Coronary artery (tissue), 2 donors: Measurements from ENCODE around the gene SIGLEC15.

Experiments used
- DNase-seq: peaks from one replicate; pipeline ENCODE4 v3.0.0-alpha.2; 2017; ENCODE audit warnings: low spot score
- H3K27ac ChIP-seq, 2 donors: fragments of 200-600 bp; sonication (generic); one replicate each; pipeline ENCODE4 v1.5.1; 2016 to 2019
- H3K4me3 ChIP-seq: fragments of 200-600 bp; sonication (generic); 2 replicates; pipeline ENCODE4 v1.5.1; 2016; ENCODE audit warnings: mild to moderate bottlenecking, moderate library complexity
- CTCF ChIP-seq: fragments of 200-600 bp; sonication (generic); IDR thresholded peaks from one replicate; pipeline ENCODE4 v1.5.1; 2019; ENCODE audit warnings: antibody characterized with exemption

The SIGLEC15 gene

GRCh38 chr18:45864081-45864480 lies 38.6 kb downstream of the SIGLEC15 start:
- Histone ChIP-seq H3K27ac (no peak overlapping the region), H3K4me3 (no peak overlapping the region)
- no peak for DNase-seq
- no peak for TF ChIP-seq CTCF

GRCh38 chr18:45865466-45865865 lies 40.0 kb downstream of the SIGLEC15 start:
- no peak for DNase-seq
- Histone ChIP-seq H3K27ac (no peak overlapping the region), H3K4me3 (no peak overlapping the region)
- no peak for TF ChIP-seq CTCF

- TF ChIP-seq CTCF, result no peak
- DNase-seq, result no peak
- no peak overlapping the region for H3K4me3 ChIP-seq
- H3K27ac ChIP-seq, result no peak overlapping the region
These were observed 44.9 kb downstream of the SIGLEC15 start for GRCh38 chr18:45870419-45870818.

GRCh38 chr18:45871431-45872084 lies 46.1 kb downstream of the SIGLEC15 start:
- no peak for TF ChIP-seq CTCF
- H3K27ac ChIP-seq, result no peak overlapping the region
- no peak for DNase-seq
- no peak overlapping the region for H3K4me3 ChIP-seq

GRCh38 chr18:45874491-45875184 lies 49.2 kb downstream of the SIGLEC15 start:
- no peak for TF ChIP-seq CTCF
- Histone ChIP-seq H3K27ac (no peak overlapping the region), H3K4me3 (no peak overlapping the region)
- DNase-seq, result no peak

- H3K27ac ChIP-seq, result no peak overlapping the region
These were observed 50.7 kb downstream of the SIGLEC15 start for GRCh38 chr18:45876161-45876560.

More at GRCh38 chr18:45876161-45876560, 50.7 kb downstream of the SIGLEC15 start:
- no peak for DNase-seq
- no peak overlapping the region for H3K4me3 ChIP-seq
- TF ChIP-seq CTCF, result no peak
